Adrenal gland (tissue), 12 donors: ENCODE data around the gene ACOT11. TPM values are rescaled to one million over a fixed set of nuclear protein-coding genes. Genes with fewer than 3 reads are reported as not detected.

ENCODE experiments used
- DNase-seq, 7 donors: peaks; one replicate each; pipeline ENCODE4 v3.0.0-alpha.2; 2019 to 2020
- H3K27ac ChIP-seq, 5 donors: fragments of 200-600 bp; sonication (generic) in 4 of 5; 1 replicate in 3 of 5; 2 replicates in 2 of 5; pipeline versions ENCODE4 v1.5.1 to v1.8.0; 2016 to 2020; ENCODE audit warnings: mild to moderate bottlenecking in 1 of 5
- H3K27me3 ChIP-seq: fragments of 200-600 bp; 2 replicates; pipeline ENCODE4 v1.8.0; 2021
- H3K36me3 ChIP-seq, 2 donors: fragments of 200-600 bp; replicated peaks in 1 of 2; 1 replicate in 1 of 2; 2 replicates in 1 of 2; pipeline versions ENCODE4 v1.5.1 to v1.8.0; 2018 to 2022
- H3K4me1 ChIP-seq, 2 donors: fragments of 200-600 bp; replicated peaks in 1 of 2; 1 replicate in 1 of 2; 2 replicates in 1 of 2; pipeline versions ENCODE4 v1.5.1 to v1.8.0; 2018 to 2021
- H3K4me3 ChIP-seq, 4 donors: fragments of 200-600 bp; sonication (generic) in 3 of 4; one replicate each; pipeline ENCODE4 v1.5.1; 2016 to 2018
- H3K9me3 ChIP-seq, 3 donors: fragments of 200-600 bp; sonication (generic) in 1 of 3; replicated peaks in 1 of 3; 1 replicate in 2 of 3; 2 replicates in 1 of 3; pipeline versions ENCODE4 v1.5.1 to v1.8.0; 2016 to 2021
- POLR2A ChIP-seq, 2 donors: fragments of 450-650 bp; IDR thresholded peaks; one replicate each; pipeline ENCODE4 v1.6.1; 2017; ENCODE audit warnings: antibody characterized with exemption in 2 of 2, mild to moderate bottlenecking in 2 of 2, moderate library complexity in 1 of 2
- WGBS, 4 donors: extraction: QIAGEN DNeasy Blood & Tissue Kit in 2 of 4; methylation state at CpG; one replicate each; pipeline versions ENCODE4 v1.1.5 to v1.1.7; 2013 to 2017; 5-methylcytosine and 5-hydroxymethylcytosine counted together
- intact Hi-C, 2 donors: fragments of 100-400 bp; cut with DNase I; formaldehyde crosslinking; loops; one replicate each; pipeline versions ENCODE4 v1.14.1 to v1.15.0; 2022 to 2023
- polyA plus RNA-seq, 3 donors: library from polyadenylated mRNA; stranded (reverse); fragments of 200-250 nt in 2 of 3; fragments of 350-450 nt in 1 of 3; fragmentation: Illumina TruSeq in 1 of 3; extraction: RNeasy Lipid Tissue Mini Kit (QIAGEN cat#74804) in 1 of 3; gene quantifications; one replicate each; pipeline ENCODE4 v1.2.3, GENCODE V29; 2013 to 2014
- total RNA-seq, 9 donors: library from RNA; depleted of rRNA in 4 of 9; stranded (reverse); fragments of >200 nt in 4 of 9; fragments of 120-200 nt in 1 of 9; fragmentation: NEBNext Ultra II Directional in 1 of 9; extraction: Animal tissue kit (Norgen Biotek cat#: 25700) in 1 of 9; gene quantifications; one replicate each; pipeline versions ENCODE4 v1.1.0 to v1.2.4, GENCODE V29; 2013 to 2023
- TF ChIP-seq, protein P1 (sequence below), 6 experiments: fragments of 450-650 bp in 4 of 6; fragments of 200-600 bp in 2 of 6; sonication (generic) in 1 of 6; IDR thresholded peaks; 1 replicate in 5 of 6; 2 replicates in 1 of 6; pipeline versions ENCODE4 v1.5.1 to v1.8.0; 2016 to 2021; ENCODE audit warnings: antibody characterized with exemption in 6 of 6, mild to moderate bottlenecking in 2 of 6, moderate library complexity in 1 of 6
- donor health status: healthy with polysubstance abuse.
- donor health status: Bipolar disorder and iron deficiency.
- donor health status: DM: yes; HTN: yes; CAD: no.
- donor health status: DM: no; HTN: no; CAD: no.
- donor health status: DM: no; HTN: no; CAD: no.
- donor health status: DM: yes; HTN: yes; CAD: no.

ACOT11 gene
- total and polyA plus RNA-seq, 12 donors, result 1.6 to 12.7 (median 9.1) TPM

- Histone ChIP-seq H3K4me1 (peaks cover 0 to 4% of the 10 kb centered on the region in 2 donors), H3K36me3 (no peaks in the 10 kb centered on the region), H3K9me3 (no peaks in the 10 kb centered on the region), H3K27me3 (no peaks in the 10 kb centered on the region), H3K27ac (no peak overlapping the region), H3K4me3 (no peak overlapping the region)
- WGBS, 4 donors, result 96 to 98% (median 96%) methylated on average over 18 of the region's 18 CpGs
- no peak for DNase-seq
- TF ChIP-seq, protein P1, sequence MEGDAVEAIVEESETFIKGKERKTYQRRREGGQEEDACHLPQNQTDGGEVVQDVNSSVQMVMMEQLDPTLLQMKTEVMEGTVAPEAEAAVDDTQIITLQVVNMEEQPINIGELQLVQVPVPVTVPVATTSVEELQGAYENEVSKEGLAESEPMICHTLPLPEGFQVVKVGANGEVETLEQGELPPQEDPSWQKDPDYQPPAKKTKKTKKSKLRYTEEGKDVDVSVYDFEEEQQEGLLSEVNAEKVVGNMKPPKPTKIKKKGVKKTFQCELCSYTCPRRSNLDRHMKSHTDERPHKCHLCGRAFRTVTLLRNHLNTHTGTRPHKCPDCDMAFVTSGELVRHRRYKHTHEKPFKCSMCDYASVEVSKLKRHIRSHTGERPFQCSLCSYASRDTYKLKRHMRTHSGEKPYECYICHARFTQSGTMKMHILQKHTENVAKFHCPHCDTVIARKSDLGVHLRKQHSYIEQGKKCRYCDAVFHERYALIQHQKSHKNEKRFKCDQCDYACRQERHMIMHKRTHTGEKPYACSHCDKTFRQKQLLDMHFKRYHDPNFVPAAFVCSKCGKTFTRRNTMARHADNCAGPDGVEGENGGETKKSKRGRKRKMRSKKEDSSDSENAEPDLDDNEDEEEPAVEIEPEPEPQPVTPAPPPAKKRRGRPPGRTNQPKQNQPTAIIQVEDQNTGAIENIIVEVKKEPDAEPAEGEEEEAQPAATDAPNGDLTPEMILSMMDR (IDR thresholded peaks at IDR 0.05), result no peak
- no peak for TF ChIP-seq POLR2A (IDR thresholded peaks at IDR 0.05)
- intact Hi-C loops, result no loop called here
These were observed 62.9 kb downstream of the ACOT11 start for GRCh38 chr1:54610601-54611580.

DNA sequence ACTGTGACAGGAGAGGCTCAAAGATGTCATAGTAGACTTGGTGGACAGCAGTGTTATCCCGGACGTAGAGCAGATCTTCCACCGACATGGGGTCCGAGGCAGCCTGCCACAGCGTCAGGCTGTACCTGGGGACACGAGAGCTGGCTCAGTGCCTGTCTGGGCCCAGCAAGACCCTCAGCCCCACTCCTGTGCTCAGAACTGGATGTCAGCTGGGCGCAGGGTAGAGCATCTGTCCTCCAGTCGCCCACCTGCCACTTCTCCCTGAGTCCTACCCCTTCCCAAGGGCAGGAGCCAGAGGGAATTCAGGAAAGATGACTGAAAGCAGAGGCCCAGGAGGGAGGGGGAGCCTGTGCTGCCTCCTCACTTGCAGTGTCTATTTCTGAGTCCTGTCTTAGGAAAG, 63.6 kb downstream of the ACOT11 start:
- intact Hi-C loops, result no loop called here
- H3K9me3 ChIP-seq, result no peaks in the 10 kb centered on the region
- H3K27me3 ChIP-seq, result no peaks in the 10 kb centered on the region
- peaks cover 0 to 4% of the 10 kb centered on the region in 2 donors for H3K4me1 ChIP-seq
- no peaks in the 10 kb centered on the region for H3K36me3 ChIP-seq
- WGBS, 4 donors, result 89 to 92% (median 89%) methylated on average over 4 to 8 of the region's 8 CpGs
- DNase-seq, result no peak
- TF ChIP-seq POLR2A (IDR thresholded peaks at IDR 0.05), result no peak
- TF ChIP-seq, protein P1 (IDR thresholded peaks at IDR 0.05), result no peak
- H3K4me3 ChIP-seq, result no peak overlapping the region
- H3K27ac ChIP-seq, result no peak overlapping the region

GRCh38 chr1:54614024-54614423, 66.0 kb downstream of the ACOT11 start:
- H3K27ac ChIP-seq, result no peak overlapping the region
- H3K27me3 ChIP-seq, result no peaks in the 10 kb centered on the region
- TF ChIP-seq, protein P1 (IDR thresholded peaks at IDR 0.05), result no peak
- no peak for TF ChIP-seq POLR2A (IDR thresholded peaks at IDR 0.05)
- no peaks in the 10 kb centered on the region for H3K36me3 ChIP-seq
- H3K9me3 ChIP-seq, result no peaks in the 10 kb centered on the region
- DNase-seq, result no peak
- intact Hi-C loops, result no loop called here
- WGBS, 4 donors, result 77 to 94% (median 91%) methylated on average over 2 of the region's 2 CpGs
- peaks cover 0 to 4% of the 10 kb centered on the region in 2 donors for H3K4me1 ChIP-seq
- no peak overlapping the region for H3K4me3 ChIP-seq

GRCh38 chr1:54614563-54614962, 66.5 kb downstream of the ACOT11 start:
- H3K27me3 ChIP-seq, result no peaks in the 10 kb centered on the region
- no peaks in the 10 kb centered on the region for H3K9me3 ChIP-seq
- no peak overlapping the region for H3K27ac ChIP-seq
- TF ChIP-seq POLR2A (IDR thresholded peaks at IDR 0.05), result no peak
- TF ChIP-seq, protein P1 (IDR thresholded peaks at IDR 0.05), result no peak
- H3K4me3 ChIP-seq, result no peak overlapping the region
- no peak for DNase-seq
- intact Hi-C loops, result no loop called here
- no peaks in the 10 kb centered on the region for H3K36me3 ChIP-seq
- peaks cover 0 to 3% of the 10 kb centered on the region in 2 donors for H3K4me1 ChIP-seq
- 76 to 84% (median 81%) methylated on average over 8 of the region's 8 CpGs for WGBS, 4 donors
